CD4-positive, alpha-beta T cell treated with Interleukin-4 for 1 hour (primary cell): Measurements from ENCODE around the gene GYG2.
"Not testable (repeated sequence)": the region's sequence is repeated elsewhere in the genome, so short reads cannot be mapped to it uniquely, and the experiment has no call there.

Source experiments
- DNase-seq, 2 donors: peaks; one replicate each; pipeline ENCODE4 v3.0.0-alpha.2; 2020 to 2022

GYG2 gene

GRCh38 chrX:2828344-2828958 lies at the start of gene GYG2:
GYG2 (plus strand) TSS chrX:2828930; CDS start chrX:2830189, 1,259 bp downstream.
- DNase-seq, result no peak

- DNase-seq, result not testable (repeated sequence)
Measured at GRCh38 chrX:2780472-2781225, 48.1 kb upstream of the GYG2 start.

GRCh38 chrX:2781226-2781571 lies 47.5 kb upstream of the GYG2 start:
- no peak for DNase-seq

- no peak for DNase-seq
Measured at GRCh38 chrX:2781698-2782097, 47.0 kb upstream of the GYG2 start.

- DNase-seq, result no peak
Measured at GRCh38 chrX:2782171-2782570, 46.6 kb upstream of the GYG2 start.

DNA sequence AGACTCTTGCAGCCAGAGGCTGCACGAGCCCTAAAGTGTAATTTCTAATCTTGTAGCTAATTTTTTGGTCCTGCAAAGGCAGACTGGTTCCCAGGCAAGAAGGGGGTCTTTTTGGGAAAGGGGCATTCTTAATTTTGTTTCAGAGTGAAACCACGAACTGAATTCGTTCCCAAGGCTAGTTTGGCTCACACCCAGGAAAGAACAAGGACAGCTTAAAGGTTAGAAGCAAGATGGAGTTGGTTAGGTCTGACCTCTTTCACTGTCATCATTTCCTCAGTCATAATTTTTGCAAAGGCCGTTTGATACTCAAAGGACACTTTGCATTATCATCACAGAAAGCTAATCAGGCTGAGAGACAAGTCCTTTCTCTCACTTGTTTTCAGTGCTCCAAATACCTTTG lies 46.0 kb upstream of the GYG2 start:
- DNase-seq, result no peak

DNA sequence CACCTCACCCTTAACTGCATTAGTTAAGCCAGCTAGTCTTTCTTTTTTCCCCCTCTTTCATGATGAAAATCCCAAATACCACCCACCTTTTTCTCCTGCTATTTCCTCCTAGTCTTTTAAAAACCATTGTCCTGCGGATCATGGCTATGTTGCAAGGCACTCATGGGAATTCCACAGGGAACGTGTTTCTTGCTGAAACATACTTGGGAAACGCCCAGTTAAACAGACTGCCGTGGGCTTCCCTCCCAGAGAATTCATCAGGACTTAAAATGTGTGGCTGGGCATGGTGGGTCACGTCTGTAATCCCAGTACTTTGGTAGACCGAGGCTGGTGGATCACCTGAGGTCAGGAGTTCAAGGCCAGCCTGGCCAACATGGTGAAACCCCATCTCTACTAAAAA lies 44.7 kb upstream of the GYG2 start:
- no peak for DNase-seq

- DNase-seq, result no peak
Measured at GRCh38 chrX:2785538-2785937, 43.2 kb upstream of the GYG2 start.

DNA sequence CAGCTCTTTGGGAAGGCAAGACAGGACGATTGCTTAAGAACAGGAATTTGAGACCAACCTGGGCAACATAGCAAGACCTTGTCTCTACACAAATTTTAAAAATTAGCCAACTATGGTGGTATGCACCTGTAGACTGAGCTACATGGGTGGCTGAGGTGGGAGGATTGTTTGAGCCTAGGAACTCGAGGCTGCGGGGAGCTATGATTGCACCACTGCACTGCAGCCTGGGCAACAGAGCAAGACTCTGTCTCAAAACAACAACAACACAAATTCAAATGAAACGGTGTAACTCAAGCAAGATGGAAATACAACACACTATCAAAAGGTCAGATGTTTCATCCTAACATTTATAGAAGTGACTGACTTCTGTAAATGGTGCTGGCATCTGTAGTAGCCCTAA lies 39.8 kb upstream of the GYG2 start:
- DNase-seq, result no peak

- DNase-seq, result no peak
Measured at GRCh38 chrX:2789569-2789968, 39.2 kb upstream of the GYG2 start.

- no peak for DNase-seq
Measured at GRCh38 chrX:2793752-2794151, 35.0 kb upstream of the GYG2 start.

DNA sequence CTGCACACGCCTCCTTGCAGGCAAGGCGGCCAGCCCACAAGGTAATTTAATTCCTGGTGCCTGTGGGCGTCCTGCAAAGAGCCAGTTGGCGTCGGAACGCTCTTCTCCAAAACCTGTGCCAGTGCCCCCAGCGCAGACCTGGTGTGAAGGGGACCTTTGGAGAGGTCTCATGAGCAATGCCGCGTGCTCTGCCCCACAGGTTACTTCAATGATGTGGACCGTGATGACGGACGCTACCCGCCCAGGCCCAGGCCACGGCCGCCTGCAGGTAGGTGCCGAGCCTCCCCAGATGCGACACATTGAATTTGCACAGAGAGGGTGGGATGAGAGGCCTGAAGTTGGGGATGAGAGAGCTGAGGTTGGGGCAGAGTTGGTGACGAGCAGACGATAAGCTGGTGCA lies 34.4 kb upstream of the GYG2 start:
- no peak for DNase-seq

DNA sequence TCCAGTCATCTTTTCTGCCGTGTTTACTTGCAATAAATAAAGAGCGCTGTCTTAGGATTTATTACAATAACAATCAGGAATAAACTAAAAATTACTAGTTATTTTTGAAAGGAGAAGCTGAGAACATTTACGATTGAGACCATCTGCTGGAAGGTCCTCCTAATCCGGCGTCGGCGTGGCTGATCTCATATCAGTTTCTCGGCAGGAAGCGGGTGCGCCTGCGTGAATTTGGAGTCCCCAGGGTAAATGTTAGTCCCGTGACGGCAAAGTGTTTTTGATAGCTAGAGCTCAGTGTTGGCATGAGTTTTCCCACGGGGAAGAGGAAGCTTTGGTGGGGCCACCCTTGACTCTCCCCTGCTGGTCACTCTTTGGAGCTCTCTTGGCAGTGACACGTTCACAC lies 31.9 kb upstream of the GYG2 start:
- not testable (repeated sequence) for DNase-seq

DNA sequence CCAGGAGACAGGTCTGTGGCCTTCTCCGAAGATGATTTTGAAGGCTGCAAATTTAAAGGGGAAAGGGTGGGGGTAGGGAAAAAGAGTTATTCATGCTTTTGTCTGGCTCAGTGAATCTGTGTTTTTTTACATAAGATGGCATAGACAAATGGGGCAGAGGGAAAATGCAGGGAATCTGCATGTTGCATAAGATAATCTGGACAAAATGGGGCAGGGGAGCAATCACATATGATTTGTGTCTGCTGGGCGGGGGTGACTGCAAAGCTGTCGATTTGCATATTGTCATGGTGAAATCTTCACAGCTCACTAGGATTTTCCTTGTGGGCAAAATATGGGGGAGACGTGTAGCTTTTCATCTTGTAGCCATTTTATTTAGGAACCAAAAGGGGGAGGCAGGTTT lies 29.4 kb upstream of the GYG2 start:
- DNase-seq, result no peak

DNA sequence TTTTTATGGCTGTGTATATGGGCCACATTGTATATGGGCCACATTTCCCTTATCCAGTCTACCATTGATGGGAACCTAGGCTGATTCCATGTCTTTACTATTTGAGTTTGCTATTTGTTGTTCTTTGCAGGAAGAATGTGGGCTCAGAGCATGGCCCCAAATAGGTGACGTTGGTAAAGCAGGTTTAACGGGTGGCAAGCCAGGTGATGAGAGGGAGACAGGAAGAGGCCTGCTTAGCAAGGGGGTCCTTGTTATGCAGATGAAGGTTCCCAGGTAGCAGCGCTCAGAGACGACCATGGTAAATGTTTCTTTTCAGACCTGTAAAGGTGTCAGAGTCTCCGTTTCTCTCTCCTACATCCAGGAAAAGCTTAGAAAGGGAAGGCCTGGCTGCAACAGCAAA lies 28.8 kb upstream of the GYG2 start:
- not testable (repeated sequence) for DNase-seq

GRCh38 chrX:2801223-2801622 lies 27.5 kb upstream of the GYG2 start:
- DNase-seq, result no peak

- DNase-seq, result not testable (repeated sequence)
Measured at GRCh38 chrX:2802376-2803090, 26.2 kb upstream of the GYG2 start.

DNA sequence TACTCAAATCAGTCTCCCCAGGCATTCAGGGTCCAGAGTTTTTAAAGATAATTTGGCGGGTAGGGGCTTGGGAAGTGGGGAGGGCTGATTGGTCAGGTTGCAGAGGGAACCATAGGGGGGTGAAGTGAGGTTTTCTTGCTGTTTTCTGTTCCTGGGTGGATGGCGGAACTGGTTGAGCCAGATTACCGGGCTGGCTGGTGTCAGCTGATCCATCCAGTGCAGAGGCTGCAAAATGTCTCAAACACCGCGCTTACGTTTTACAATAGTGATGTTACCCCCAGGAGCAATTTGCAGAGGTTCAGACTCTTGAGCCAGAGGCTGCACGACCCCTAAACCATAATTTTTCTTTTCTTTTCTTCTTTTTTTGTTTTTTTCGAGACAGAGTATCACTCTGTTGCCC lies 25.2 kb upstream of the GYG2 start:
- DNase-seq, result not testable (repeated sequence)

DNA sequence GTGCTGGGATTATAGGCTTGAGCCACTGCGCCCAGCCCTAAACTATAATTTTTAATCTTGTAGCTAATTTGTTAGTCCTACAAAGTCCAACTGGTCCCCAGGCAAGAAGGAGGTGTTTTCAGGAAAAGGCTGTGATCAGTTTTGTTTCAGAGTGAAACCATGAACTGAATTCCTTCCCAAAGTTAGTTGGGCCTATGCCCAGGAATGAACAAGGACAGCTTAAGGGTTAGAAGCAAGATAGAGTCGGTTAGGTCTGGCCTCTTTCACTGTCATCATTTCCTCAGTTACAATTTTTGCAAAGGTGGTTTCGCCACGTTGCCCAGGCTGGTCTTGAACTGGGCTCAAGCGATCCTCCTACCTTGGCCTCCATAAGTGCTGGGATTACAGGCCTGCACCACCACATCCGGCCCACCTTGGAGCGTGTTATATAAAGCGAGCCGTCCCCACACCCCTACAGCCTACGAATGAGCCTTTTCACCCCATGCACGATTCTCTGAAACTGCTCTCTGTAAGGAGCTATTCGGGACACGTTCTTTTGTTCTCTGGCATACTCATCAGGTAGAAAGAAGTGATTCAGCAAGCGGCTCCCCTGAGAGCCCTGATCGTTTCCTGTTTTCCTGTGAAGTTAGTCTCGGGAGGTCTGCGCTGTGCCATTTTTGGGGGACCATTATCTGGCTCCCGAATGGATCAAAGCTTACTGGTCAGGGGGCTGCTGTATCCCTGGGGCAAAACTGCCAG lies 24.5 kb upstream of the GYG2 start:
- DNase-seq, result not testable (repeated sequence)

GRCh38 chrX:2804858-2805257 lies 23.9 kb upstream of the GYG2 start:
- not testable (repeated sequence) for DNase-seq

DNA sequence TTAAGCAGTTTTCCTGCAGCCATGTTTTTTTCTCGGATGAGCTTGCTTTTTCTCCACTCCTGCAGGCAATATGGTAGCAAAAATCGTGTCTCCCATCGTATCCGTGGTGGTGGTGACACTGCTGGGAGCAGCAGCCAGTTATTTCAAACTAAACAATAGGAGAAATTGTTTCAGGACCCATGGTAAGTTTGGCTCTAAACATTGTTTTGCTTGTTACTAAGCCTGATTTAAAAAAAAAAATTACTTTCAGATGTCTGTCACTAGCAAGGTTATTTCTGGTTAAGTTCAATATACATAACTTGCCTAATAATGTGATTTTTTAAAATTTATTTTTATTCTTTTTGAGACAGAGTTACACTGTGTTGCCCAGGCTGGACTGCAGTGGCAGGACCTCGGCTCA lies 17.5 kb upstream of the GYG2 start:
- DNase-seq, result no peak

GRCh38 chrX:2812161-2812907 lies 16.4 kb upstream of the GYG2 start:
- peak; percentile 50 to 56 for DNase-seq

DNA sequence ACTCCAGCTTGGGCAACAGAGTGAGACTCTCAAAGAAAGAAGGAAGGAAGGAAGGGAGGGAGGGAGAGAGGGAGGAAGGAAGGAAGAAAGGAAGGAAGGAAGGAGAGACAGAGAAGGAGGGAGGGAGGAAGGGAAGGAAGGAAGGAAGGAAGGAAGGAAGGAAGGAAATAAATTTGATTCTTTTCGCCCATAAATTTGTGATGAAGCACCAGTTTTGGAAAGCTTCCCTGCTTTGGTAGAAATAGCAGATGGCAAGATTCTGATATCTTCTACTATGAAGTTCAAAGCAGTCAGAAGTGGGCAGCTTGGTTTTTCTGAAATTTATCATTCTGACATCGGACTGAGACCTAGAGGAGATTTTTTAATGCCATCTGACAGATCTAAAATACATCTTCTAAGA lies 11.7 kb upstream of the GYG2 start:
- no peak for DNase-seq
